GM13977 (cell line): ENCODE results near the gene TMEM14A.
A peak's percentile ranks its signal among the peaks of the same experiment; 100 is the strongest.

ENCODE experiments used
- DNase-seq: peaks from one replicate; pipeline ENCODE4 v3.0.0; 2012; ENCODE audit warnings: low spot score
- in situ Hi-C: fragments of 300-500 bp; cut with MboI; formaldehyde crosslinking; loops from one replicate; pipeline ENCODE4 v1.12.0; 2022; ENCODE audit warnings: low sequenced_read_pairs, low pct_unique_long_range_greater_than_20kb, mixed read lengths, inconsistent platforms; ENCODE audit not compliant: unreplicated experiment
- TF ChIP-seq, protein P1 (sequence below): IDR thresholded peaks from 2 replicates; pipeline ENCODE4 v1.5.1; 2012; ENCODE audit warnings: mild to moderate bottlenecking, control low read depth; ENCODE audit not compliant: insufficient read depth; ENCODE audit errors: extremely low read depth, missing control alignments

TMEM14A gene

DNA sequence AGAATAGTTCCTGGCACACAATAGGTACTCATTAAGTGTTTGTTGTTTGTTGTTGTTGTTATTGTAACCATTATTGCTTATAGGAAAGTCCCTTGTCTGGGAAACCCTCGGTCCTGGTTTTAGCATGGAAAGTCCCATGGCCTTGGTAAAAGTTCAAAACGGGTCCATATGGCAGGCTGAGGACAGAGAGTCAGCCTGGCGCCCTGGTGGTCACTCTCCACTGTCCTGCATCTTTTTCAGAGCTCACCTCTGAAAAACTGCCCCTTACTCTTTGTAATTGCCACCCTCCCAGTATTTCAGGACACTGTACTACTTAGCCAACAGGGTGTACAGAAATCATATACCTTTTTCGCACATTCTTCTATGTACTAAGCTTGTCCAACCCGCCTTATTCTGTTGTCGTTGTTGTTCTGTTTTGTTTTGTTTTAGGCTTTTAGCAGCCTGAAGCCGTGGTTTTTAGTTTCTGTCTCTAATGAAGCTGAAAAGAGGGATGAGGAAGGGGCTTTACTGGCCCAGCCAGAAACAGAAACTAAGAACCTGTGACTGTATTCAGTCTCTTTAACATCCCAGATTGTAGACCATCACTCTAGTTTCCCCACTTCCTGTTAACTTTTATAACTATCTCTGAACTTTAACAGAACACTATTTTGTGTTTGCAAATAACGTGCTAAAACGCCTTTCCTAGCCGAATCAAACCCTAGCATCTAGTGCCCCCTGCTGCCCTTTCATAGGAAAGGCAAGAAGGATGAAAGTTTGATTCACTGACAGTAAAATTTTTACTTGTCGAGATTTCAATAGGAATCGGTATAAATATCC is 7.6 kb upstream of the TMEM14A start:
- in situ Hi-C loops = loop anchor here (25.0 kb wide), 1 partner anchor 376 kb away; the partner anchor contains the start of gene MCM3
- peak; percentile 81 for DNase-seq
- TF ChIP-seq, protein P1, sequence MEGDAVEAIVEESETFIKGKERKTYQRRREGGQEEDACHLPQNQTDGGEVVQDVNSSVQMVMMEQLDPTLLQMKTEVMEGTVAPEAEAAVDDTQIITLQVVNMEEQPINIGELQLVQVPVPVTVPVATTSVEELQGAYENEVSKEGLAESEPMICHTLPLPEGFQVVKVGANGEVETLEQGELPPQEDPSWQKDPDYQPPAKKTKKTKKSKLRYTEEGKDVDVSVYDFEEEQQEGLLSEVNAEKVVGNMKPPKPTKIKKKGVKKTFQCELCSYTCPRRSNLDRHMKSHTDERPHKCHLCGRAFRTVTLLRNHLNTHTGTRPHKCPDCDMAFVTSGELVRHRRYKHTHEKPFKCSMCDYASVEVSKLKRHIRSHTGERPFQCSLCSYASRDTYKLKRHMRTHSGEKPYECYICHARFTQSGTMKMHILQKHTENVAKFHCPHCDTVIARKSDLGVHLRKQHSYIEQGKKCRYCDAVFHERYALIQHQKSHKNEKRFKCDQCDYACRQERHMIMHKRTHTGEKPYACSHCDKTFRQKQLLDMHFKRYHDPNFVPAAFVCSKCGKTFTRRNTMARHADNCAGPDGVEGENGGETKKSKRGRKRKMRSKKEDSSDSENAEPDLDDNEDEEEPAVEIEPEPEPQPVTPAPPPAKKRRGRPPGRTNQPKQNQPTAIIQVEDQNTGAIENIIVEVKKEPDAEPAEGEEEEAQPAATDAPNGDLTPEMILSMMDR = peak; percentile 74

DNA sequence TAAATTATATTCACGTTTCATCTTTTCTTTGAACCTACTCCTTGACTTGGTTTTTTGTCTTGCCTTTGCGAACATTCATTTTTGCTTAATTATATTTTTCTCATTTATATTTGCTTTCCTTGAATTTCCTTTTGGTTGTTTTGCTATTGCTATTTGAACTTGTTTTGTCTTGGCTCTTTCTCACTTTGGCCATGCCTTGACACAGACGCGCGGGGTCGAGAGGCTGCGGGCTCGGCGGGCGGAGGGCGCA is 7.1 kb upstream of the TMEM14A start:
- no peak for DNase-seq
- TF ChIP-seq, protein P1 = no peak
- in situ Hi-C loops = loop anchor here (25.0 kb wide), 1 partner anchor 377 kb away; the partner anchor contains the start of gene MCM3

GRCh38 chr6:52664186-52664990 is 6.5 kb upstream of the TMEM14A start:
- TF ChIP-seq, protein P1 = no peak
- in situ Hi-C loops = loop anchor here (25.0 kb wide), 1 partner anchor 377 kb away; the partner anchor contains the start of gene MCM3

DNA sequence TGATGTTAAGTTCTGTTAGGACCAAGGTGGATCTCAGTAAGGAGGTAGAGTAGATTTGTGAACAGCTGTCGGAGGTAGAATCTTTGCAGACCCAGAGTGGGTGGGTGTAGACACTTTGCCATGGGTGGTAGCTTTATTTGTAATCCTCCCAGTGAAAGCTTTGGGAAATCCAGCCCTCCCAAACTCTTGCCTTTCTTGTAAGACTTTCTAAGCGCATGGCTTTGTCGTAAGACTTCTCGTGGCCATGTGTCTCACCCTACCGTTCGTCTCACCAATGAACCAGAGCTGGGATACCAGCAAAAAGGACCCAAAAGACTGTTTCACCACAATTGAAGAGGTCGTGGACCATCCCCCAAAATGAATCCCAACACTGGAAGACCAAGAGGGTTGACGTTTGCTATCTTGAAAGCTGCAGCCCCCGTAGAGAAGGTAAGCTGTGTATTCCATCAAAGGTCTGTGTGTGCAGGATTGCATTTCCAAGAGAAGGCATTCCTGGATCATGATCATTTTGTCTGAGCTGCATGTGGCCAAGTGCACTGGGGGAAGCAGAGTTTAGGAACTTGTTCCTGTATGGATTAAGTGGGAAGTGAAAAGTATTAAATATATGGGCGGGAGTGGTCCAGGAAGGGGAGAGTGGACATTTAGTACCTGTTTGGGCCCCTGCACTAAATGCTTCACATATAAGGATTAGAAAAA is 5.8 kb upstream of the TMEM14A start:
- DNase-seq = no peak
- in situ Hi-C loops = loop anchor here (5.0 to 25.0 kb wide), 2 partner anchors 248 to 378 kb away; partner anchors contain the start of gene MCM3
- TF ChIP-seq, protein P1 = no peak

More at GRCh38 chr6:52664186-52664990, 6.5 kb upstream of the TMEM14A start:
- peak; percentile 96 for DNase-seq

DNA sequence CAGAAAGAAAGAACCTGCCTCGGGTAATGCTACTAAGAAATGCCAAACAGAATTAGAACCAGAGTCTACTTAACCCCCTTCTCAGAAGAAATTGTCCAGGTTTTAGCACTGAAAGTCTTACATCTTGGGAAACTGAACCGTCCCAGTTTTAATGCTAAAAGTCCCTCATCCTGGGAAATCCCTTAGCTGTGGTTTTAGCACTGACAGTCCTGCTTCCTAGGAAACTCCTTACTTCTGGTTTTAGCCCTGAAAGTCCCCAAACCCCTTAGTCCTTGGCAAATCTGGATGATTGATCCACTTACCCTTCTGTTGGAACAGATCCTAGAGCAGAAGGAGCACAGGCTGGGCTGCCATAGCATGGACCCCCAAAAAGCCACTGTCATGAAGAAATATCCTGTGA is 4.8 kb upstream of the TMEM14A start:
- in situ Hi-C loops = loop anchor here (5.0 to 25.0 kb wide), 2 partner anchors 249 to 379 kb away; partner anchors contain the start of gene MCM3
- no peak for DNase-seq
- TF ChIP-seq, protein P1 = no peak

GRCh38 chr6:52666523-52666922 is 4.4 kb upstream of the TMEM14A start:
- no peak for DNase-seq
- in situ Hi-C loops = loop anchor here (5.0 to 25.0 kb wide), 2 partner anchors 249 to 379 kb away; partner anchors contain the start of gene MCM3
- TF ChIP-seq, protein P1 = no peak
